HG02642 (cell line): ENCODE measurements around the gene XKR7.

ENCODE experiments used
- ATAC-seq: cut with Tn5 transposase; IDR thresholded peaks from one replicate; pipeline ENCODE4 v1.9.1; 2021; ENCODE audit warnings: mild to moderate bottlenecking; ENCODE audit not compliant: unreplicated experiment, poor library complexity

Gene XKR7

DNA sequence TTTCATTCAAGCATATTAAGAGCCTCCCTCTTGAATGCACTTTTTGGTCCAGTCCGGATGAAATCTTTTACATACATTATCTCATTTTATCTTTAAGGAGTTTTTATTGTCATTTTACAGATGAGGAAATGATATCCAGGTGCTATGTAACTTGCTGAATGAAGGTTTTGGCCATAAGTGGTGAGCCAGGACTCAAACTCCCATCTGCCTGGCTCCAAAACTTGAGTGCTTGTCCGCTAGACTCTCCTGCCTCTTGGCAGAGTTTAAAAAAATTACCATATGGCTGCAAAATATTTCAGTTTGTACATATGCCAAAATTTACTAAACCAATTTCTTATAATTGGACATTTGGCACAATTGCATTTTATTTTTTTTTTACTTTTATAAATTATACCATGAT is 28.3 kb upstream of the XKR7 start:
- ATAC-seq = no peak

DNA sequence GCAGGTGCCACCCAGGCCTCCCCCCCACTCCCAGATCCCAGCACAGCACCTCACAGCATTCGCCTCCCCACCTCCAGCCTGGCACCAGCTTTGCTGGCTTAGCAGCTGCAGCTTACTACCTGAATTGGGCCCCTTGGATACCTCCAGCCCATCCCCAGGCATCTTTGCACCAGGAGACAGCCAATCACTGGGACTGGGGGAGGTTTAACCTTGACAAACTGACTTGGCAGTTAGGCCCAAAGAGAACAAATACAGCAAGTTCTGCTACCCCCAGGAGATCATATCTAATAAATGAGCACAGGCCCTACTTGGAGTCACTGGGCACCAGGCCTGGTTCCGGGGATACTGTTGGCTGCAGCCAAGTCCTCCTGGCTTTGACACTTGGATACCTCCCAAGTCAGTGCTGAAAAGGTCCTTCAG is 24.9 kb upstream of the XKR7 start:
- no peak for ATAC-seq

- ATAC-seq = no peak
Observed at GRCh38 chr20:31945319-31945718, 22.6 kb upstream of the XKR7 start.

GRCh38 chr20:31945785-31946184 is 22.2 kb upstream of the XKR7 start:
- no peak for ATAC-seq

GRCh38 chr20:31948008-31948407 is 19.9 kb upstream of the XKR7 start:
- no peak for ATAC-seq

GRCh38 chr20:31949877-31950646 is 17.9 kb upstream of the XKR7 start:
- ATAC-seq = no peak

- ATAC-seq = no peak
Observed at GRCh38 chr20:31951203-31951529, 16.8 kb upstream of the XKR7 start.

GRCh38 chr20:31951530-31952453 is 16.2 kb upstream of the XKR7 start, which contains the start of gene PDRG1:
Gene PDRG1, minus strand, starts transcription at chr20:31952046. Its CDS starts 85 bp downstream, at chr20:31951961.
- ATAC-seq = peak; percentile 89

GRCh38 chr20:31953556-31954148 is 14.3 kb upstream of the XKR7 start:
- no peak for ATAC-seq

DNA sequence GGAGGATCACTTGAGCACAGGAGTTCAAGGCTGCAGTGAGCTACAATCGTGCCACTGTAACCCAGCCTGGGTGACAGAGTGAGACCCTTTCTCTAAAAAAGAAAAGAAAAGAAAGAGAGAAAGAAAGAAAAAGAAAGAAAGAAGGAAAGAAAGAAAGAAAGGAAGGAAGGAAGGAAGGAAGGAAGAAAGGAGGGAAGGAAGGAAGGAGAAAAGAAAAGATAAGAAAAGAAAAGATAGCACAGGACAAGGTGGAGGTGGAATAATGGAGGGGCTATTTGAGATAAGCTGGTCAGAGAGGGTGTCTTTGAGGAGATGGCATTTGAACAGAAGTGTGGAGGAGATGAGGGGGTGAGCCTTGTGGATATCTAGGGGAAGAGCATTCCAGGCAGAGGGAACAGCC is 13.5 kb upstream of the XKR7 start:
- ATAC-seq = no peak

DNA sequence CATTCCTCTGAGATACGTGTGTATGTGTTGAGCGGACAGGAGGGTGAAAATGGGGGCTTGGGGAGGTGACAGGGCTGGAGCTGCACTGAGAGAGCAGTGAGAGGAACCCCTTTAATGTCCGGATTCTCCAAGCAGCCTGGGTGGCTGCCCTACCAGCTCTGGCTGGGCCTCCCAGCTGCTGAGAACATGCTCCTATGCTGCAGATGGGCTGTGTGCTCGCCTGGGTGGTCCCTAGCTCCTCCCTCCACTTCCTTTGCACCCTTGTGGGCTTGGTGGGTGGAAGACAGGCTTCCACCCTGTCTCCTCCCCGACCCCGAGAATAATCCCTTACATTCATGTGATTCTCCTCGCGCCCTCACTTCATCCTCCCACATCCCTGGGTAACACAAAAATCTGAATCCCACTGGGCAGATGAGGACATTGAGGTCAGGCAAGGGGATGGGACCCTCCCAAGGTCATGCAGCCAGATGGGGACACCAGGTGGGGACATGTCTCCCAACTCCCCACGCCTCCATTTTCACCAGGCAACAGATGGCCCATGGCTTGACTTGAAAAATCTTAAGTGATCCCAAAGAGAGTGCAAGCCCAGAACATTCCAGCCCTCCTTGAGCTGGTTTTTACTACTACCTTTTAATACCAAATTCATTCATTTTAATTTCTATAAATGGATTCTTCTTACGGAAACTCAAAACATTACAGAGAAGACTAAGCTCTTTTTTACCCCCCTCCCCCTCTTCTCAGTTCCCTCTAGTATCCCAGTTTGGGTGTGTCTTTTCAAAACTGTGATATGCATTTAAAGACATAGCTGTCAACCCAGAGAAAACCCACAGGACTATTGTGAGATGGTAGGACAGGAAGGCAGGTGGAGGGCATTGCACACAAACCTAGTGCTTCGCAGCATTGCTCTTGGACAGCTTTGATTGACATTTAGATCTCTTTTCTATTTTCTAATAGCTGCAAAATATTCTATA is 11.1 kb upstream of the XKR7 start:
- ATAC-seq = no peak

- ATAC-seq = no peak
Observed at GRCh38 chr20:31962761-31963160, 5.2 kb upstream of the XKR7 start.

- no peak for ATAC-seq
Observed at GRCh38 chr20:31963889-31964288, 4.1 kb upstream of the XKR7 start.

DNA sequence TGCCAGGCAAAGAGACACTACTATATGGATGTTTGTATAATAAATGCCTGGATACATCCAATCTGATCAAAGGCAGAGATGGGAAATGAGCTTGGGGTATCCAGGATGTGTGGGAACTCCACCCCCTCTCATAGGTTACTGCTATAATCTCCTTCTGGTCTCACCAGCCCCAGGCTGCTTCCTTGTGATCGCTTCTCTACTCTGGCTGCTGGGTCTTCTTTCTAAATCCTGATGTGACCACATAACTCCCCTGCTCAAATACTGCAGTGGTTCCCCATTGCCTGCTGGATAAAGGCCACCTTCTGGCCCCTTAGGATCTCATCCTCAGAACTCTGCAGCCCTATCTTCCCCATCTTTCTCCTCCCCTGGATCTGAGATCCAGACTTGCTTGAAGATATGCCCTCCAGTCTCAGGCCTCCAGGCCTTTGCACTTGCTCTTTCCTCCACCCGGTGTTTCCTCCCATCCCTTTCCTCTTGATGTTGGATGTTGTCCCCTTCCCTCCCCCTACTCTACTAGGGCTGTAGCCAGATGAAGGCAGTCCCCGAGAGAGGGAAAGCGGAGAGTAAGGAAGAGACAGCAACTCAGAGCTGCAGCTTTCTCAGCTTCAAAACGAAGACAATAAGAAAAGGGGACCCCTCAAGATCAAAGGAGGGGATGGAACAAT is 828 bp upstream of the XKR7 start:
- ATAC-seq = no peak

DNA sequence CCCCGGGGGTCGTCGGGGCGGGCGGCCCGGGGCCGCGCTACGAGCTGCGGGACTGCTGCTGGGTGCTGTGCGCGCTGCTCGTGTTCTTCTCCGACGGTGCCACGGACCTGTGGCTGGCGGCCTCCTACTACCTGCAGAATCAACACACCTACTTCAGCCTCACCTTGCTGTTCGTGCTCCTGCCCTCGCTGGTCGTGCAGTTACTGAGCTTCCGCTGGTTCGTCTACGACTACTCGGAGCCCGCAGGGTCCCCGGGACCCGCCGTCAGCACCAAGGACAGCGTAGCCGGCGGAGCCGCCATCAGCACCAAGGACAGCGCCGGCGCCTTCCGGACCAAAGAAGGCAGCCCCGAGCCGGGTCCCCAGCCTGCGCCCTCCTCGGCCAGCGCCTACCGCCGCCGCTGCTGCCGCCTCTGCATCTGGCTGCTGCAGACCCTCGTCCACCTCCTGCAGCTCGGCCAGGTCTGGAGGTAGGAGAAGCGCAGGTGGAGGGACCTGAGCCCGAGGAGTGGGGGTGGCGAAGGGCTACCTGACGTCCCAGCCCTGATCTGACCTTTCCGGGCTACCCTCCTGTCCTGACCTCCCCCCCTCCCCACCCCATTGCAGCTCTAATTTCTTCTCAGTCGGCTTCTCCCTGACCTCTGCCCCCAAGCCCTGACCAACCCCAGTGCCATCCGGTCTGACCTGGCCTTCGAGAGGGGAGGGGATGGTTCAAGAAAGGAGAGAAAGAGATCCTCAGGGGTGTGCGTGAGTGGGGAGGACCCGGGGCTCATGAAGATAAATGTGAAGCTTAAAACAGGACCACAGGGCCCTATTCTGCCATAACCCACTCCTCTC is 558 bp downstream of the XKR7 start:
- ATAC-seq = peak; percentile 73

DNA sequence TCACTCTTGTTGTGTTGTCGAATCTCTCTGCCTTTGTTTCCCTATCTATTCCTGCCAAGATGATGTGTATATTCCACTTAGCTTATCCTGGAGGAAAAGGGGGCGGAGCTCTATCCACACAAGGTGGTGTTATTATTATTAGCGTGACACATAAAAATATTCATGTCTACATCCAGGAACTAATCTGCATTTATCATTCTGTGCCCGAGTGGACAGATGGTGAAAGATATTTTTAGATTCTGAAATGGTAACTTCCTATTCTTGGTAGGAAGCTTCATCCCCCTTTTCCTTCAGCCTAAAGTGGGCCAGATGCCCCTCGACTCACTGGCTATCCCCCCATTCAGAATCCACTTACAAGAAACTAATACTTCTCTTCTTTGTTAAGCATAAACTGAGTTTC is 2.0 kb downstream of the XKR7 start:
- no peak for ATAC-seq

DNA sequence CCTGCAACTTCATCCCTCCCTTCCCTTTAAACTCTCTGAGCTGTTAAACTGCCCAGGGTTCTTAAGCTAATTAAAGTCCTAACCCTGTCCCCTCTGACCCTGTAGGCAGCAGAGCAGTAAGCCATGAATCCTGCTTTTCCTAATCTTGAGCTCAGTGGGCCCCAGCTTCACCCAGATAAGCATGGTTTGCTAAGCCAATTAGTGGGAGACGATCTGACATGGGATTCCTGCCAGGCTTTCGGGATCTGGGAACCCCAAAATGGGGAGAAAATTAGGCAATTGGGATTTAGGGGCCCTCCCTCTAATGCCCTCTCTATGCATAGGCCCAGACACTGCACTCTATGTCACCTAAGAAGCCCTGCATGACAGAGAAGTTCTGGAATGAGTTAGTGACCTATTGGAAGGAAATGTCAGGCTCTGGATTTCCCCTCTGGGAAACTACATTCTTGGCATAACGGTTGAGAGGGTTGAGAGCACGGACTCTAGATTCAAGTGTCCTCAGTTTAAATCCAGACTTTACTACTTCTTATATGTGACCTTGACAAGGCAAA is 4.6 kb downstream of the XKR7 start:
- no peak for ATAC-seq

DNA sequence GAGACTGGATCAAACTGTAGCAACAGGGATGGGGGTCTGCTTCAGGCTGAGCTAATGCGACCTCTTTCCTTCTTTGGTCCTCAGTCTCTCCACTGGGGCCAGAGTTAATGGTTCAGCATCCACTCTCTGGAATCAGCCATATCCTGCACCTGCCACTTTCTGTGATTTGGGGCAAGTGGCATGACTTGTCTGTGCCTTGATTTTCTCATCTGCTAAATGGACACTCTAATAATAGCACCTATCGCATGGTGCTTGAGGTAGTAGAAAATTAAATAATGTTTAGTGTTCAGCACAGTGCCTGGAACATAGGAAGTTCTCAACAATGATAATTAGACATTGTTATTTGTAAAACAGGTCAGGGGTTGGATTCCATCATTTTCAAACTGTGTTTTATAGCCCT is 6.3 kb downstream of the XKR7 start:
- ATAC-seq = no peak
